T-helper 17 cell (primary cell): ENCODE results near the gene INSR. TPM values are rescaled to one million over a fixed set of nuclear protein-coding genes. Genes with fewer than 3 reads are reported as not detected.
"Not testable (repeated sequence)": the region's sequence is repeated elsewhere in the genome, so short reads cannot be mapped to it uniquely, and the experiment has no call there.

ENCODE experiments used
- ATAC-seq: fragments of 150-1000 bp; cut with Tn5 transposase; 2 replicates; pipeline ENCODE4 v1.10.0; 2021; ENCODE audit warnings: mild to moderate bottlenecking, moderate library complexity
- DNase-seq, 3 donors: peaks; one replicate each; pipeline versions ENCODE4 v3.0.0 to v3.0.0-alpha.2; 2020 to 2021
- H3K9me3 ChIP-seq: one replicate; pipeline ENCODE4 v1.7.0; 2013; ENCODE audit warnings: low read length, mild to moderate bottlenecking; ENCODE audit not compliant: control insufficient read depth, poor library complexity, severe bottlenecking
- H3K27ac Mint-ChIP-seq: one replicate; pipeline ENCODE4 v1.8.0; 2022; ENCODE audit warnings: mild to moderate bottlenecking, moderate library complexity, mixed read lengths
- H3K27me3 Mint-ChIP-seq: one replicate; pipeline ENCODE4 v1.8.0; 2022; ENCODE audit warnings: mixed read lengths
- H3K36me3 Mint-ChIP-seq: one replicate; pipeline ENCODE4 v1.8.0; 2022; ENCODE audit warnings: low read depth, mixed read lengths
- H3K4me1 Mint-ChIP-seq: one replicate; pipeline ENCODE4 v1.8.0; 2022; ENCODE audit warnings: mild to moderate bottlenecking, mixed read lengths
- H3K4me3 Mint-ChIP-seq: one replicate; pipeline ENCODE4 v1.8.0; 2022; ENCODE audit warnings: mild to moderate bottlenecking, moderate library complexity, mixed read lengths
- total RNA-seq, 4 donors: library from RNA in 2 of 4; stranded (reverse) in 2 of 4; gene quantifications; one replicate each; pipeline ENCODE4 v1.2.3 and lab custom pipeline; 2022 to 2026

Gene INSR
- total RNA-seq, 2 donors from 2014 or later = 0.76 to 3.5 TPM

DNA sequence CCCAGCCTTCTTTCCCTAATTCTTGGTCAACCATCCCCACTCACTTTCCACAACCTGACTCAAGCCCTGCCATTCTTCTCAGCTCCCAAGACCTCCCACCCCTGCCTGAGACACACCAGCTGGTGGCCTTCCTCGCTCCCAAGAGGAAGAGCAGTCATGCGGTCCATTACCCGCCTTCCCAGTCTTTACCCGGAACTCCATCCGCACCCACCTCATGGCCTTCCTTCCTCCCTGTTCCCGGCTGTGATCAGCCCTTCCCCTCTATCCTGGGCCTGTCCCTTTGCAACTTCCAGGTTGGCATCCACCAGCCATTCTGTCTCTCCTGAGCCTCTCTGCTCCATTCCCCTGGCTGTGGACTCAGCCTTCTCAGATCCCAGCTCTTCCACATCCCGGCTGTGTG is 18.6 kb upstream of the INSR start:
- Mint-ChIP-seq H3K36me3 (no peaks in the 10 kb centered on the region), H3K27ac (no peak overlapping the region), H3K4me3 (no peak overlapping the region), H3K27me3 (no peaks in the 10 kb centered on the region), H3K4me1 (peaks cover 2% of the 10 kb centered on the region)
- no peaks in the 10 kb centered on the region for H3K9me3 ChIP-seq
- no peak for ATAC-seq
- DNase-seq = no peak

DNA sequence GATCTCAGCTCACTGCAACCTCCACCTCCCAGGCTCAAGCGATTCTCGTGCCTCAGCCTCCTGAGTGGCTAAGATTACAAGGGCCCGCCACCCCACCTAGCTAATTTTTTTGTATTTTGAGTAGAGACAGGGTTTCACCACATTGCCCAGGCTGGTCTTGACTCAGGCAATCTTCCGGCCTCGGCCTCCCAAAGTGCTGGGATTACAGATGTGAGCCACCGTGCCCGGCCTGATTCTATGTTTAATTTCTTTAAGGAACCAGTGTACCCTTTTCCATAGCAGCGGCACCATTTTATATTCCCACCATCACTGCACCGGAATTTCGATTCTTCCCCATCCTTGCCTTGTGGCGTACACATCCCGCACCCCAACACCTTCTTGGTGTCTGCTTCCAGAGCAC is 17.7 kb upstream of the INSR start:
- Mint-ChIP-seq H3K27ac (no peak overlapping the region), H3K27me3 (no peaks in the 10 kb centered on the region), H3K4me1 (peaks cover 2% of the 10 kb centered on the region), H3K36me3 (no peaks in the 10 kb centered on the region), H3K4me3 (no peak overlapping the region)
- no peak for DNase-seq
- no peak for ATAC-seq
- H3K9me3 ChIP-seq = no peaks in the 10 kb centered on the region

- not testable (repeated sequence) for H3K36me3 Mint-ChIP-seq, H3K9me3 ChIP-seq, DNase-seq, H3K27ac Mint-ChIP-seq, H3K4me3 Mint-ChIP-seq, H3K4me1 Mint-ChIP-seq, H3K27me3 Mint-ChIP-seq, ATAC-seq
Observed at GRCh38 chr19:7308327-7308726, 14.1 kb upstream of the INSR start.

- ATAC-seq (no peak), DNase-seq (no peak)
- H3K4me3 Mint-ChIP-seq = no peak overlapping the region
- peaks cover 6% of the 10 kb centered on the region for H3K27me3 Mint-ChIP-seq
- H3K36me3 Mint-ChIP-seq = no peaks in the 10 kb centered on the region
- no peaks in the 10 kb centered on the region for H3K9me3 ChIP-seq
- no peak overlapping the region for H3K27ac Mint-ChIP-seq
- H3K4me1 Mint-ChIP-seq = peaks cover 2% of the 10 kb centered on the region
Observed at GRCh38 chr19:7307590-7308218, 13.5 kb upstream of the INSR start.

DNA sequence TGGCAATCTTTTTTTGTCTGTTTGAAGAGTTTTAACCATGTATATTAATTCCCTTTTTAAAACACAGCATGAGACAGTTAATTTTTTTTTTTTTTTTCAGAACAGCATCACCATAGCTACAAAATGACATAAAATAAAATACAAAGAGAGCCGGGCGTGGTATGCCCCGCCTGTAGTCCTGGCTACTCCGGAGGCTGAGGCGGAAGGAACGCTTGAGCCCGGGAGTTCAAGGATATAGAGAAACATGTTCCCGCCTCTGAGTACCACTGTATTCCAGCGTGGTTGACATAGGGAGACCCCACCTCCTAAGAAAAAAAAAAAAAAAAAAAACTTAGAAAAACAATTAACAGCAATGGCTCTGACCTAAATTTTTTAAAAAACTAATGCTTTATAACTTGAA is 10.0 kb upstream of the INSR start:
- no peaks in the 10 kb centered on the region for H3K9me3 ChIP-seq
- DNase-seq (no peak), ATAC-seq (no peak)
- Mint-ChIP-seq H3K4me1 (no peaks in the 10 kb centered on the region), H3K27ac (no peak overlapping the region), H3K36me3 (no peaks in the 10 kb centered on the region), H3K27me3 (peaks cover 16% of the 10 kb centered on the region), H3K4me3 (no peak overlapping the region)

DNA sequence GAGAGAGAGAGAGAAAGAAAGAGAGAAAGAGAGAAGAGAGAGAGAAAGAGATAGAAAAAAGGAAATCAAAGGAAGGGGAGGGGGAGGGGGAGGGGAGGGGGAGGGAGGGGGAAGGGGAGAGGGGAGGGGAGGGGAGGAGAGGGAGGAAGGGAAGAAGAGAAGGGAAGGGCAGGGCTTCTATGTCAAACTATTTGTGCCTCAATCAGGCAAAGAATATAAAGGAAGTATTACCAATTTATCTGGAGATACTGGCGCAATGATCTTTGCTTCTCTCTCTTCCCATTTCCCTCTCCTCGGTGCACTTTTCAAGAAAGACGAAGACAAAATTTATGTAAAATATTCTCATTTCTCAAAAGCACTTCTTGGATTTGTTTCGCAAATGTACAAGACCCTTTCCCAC is 9.3 kb upstream of the INSR start:
- Mint-ChIP-seq H3K4me1 (no peaks in the 10 kb centered on the region), H3K4me3 (no peak overlapping the region), H3K27me3 (peaks cover 17% of the 10 kb centered on the region), H3K36me3 (no peaks in the 10 kb centered on the region), H3K27ac (no peak overlapping the region)
- H3K9me3 ChIP-seq = no peaks in the 10 kb centered on the region
- DNase-seq = no peak
- ATAC-seq = no peak

DNA sequence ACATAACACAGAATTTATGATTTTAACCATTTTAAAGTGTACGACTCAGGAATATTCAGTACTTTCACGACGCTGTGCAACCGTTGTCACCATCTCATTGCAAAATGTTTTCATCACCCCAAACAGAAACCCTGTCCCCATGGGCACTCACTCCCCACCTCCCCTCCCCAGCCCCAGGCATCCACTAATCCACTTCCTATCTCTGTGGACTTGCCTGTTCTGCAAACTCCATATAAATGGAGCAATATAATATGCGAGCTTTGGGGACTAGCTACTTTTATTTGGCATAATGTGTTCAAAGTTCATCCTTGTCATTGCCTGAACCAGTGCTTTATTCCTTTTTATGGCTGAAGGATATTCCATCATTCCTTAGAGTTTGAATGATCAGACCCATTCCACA is 7.3 kb upstream of the INSR start:
- Mint-ChIP-seq H3K4me3 (no peak overlapping the region), H3K36me3 (no peaks in the 10 kb centered on the region), H3K27me3 (peaks cover 27% of the 10 kb centered on the region), H3K27ac (no peak overlapping the region), H3K4me1 (no peaks in the 10 kb centered on the region)
- ATAC-seq (no peak), DNase-seq (no peak)
- no peaks in the 10 kb centered on the region for H3K9me3 ChIP-seq

GRCh38 chr19:7297742-7298141 is 3.5 kb upstream of the INSR start:
- H3K4me1 Mint-ChIP-seq = peaks cover 5% of the 10 kb centered on the region
- H3K27me3 Mint-ChIP-seq = peaks cover 38% of the 10 kb centered on the region
- H3K4me3 Mint-ChIP-seq = no peak overlapping the region
- no peak for DNase-seq
- no peak overlapping the region for H3K27ac Mint-ChIP-seq
- ATAC-seq = no peak
- H3K36me3 Mint-ChIP-seq = no peaks in the 10 kb centered on the region
- H3K9me3 ChIP-seq = no peaks in the 10 kb centered on the region

DNA sequence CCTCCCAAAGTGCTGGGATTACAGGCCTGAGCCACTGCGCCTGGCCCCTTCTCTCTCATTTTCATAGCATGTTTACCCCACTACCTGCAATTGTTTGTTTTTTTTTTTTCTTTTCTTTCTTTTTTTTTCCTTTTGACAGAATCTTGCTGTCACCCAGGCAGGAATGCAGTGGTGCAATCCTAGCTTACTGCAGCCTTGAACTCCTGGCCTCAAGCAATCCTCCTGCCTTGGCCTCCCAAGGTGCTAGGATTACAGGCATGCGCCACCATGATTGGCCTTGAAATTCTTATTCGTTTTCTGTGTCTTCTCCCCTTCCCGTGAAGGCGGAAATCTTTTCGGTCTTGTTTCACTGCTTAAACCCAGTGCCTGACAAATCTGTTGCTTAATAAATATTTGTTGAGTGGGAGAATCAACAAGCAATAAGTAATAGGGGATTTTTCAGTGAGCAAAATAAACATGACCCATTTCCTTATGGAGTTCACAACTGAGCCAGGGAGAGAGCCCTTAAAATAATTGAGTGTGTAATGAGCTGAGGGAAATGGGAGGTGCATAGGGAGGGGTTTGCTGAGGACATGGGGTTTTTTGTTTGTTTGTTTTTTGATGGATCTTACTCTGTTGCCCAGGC is 1.8 kb upstream of the INSR start:
- Mint-ChIP-seq H3K27me3 (peaks cover 41% of the 10 kb centered on the region), H3K4me3 (peak overlapping the region; percentile 63), H3K4me1 (peaks cover 7% of the 10 kb centered on the region), H3K27ac (no peak overlapping the region), H3K36me3 (no peaks in the 10 kb centered on the region)
- H3K9me3 ChIP-seq = no peaks in the 10 kb centered on the region
- DNase-seq (no peak), ATAC-seq (no peak)

DNA sequence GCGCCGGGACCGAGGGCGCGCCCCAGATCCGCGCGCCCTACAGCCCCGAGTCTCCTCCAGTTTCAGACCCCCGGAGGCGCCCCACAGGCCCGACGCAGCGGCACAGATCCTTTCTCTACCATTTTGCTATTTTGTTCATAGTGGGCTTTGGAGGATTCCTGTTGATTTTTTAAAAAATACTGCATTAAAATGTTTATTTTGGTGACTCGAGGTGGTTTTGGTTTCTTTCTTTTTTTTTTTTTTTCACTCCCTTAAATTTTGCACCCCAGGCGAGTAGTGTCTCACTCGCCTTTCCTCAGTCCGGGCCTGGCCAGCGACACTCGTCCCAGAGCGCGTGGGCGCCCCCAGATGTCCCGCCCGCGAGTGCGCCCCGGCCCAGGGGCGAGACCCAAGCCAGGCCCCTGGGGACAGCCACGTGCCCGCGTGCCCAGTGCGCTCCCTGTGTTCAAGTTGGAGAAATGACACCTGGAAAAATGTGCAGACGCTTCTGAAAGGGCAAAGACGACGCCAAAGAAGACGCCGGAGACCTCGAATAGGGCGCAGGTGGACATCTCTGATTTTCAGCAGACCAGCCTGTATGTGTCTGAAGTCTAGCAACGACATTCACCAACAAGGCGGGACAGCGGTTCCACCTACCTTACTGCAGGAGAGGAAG is 471 bp upstream of the INSR start:
- Mint-ChIP-seq H3K4me3 (peak overlapping the region; percentile 80), H3K4me1 (peaks cover 7% of the 10 kb centered on the region), H3K27me3 (peaks cover 31% of the 10 kb centered on the region), H3K36me3 (no peaks in the 10 kb centered on the region), H3K27ac (no peak overlapping the region)
- ATAC-seq = no peak
- no peaks in the 10 kb centered on the region for H3K9me3 ChIP-seq
- no peak for DNase-seq

GRCh38 chr19:7292950-7293761 is 1.1 kb downstream of the INSR start:
- no peak for ATAC-seq
- Mint-ChIP-seq H3K4me1 (peaks cover 7% of the 10 kb centered on the region), H3K4me3 (peak overlapping the region; percentile 73), H3K27me3 (peaks cover 27% of the 10 kb centered on the region), H3K36me3 (no peaks in the 10 kb centered on the region), H3K27ac (peak overlapping the region; percentile 3)
- DNase-seq = no peak
- no peaks in the 10 kb centered on the region for H3K9me3 ChIP-seq

DNA sequence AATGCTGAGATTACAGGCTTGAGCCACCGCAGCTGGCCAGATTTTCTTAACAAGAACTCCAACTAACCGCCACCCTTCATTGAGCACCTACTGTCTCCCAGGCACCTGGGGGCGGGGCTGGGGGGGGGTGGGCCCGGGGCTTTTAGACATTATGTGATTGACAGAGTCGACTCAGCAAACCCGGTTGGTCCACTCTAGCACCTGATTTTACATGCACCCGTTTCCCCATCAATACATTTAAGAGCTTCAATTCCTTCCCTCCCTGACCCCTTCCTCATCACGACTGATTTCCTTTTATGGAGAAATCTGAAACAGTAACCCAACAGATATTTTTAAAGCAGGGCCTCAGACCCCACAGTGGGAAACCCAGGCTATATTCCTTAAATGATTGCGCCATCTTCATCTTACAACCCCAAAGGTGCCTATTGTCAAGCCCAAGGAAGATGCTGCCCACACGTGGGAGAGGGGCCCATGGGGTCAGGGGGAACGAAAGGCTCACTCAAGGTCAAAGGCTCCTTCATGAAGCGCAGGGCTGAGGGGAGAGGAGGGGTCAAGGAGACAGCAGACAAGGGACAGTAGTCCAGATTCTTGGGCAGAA is 1.8 kb downstream of the INSR start:
- Mint-ChIP-seq H3K4me3 (peak overlapping the region; percentile 73), H3K27ac (peak overlapping the region; percentile 3), H3K4me1 (peaks cover 7% of the 10 kb centered on the region), H3K27me3 (peaks cover 24% of the 10 kb centered on the region), H3K36me3 (no peaks in the 10 kb centered on the region)
- H3K9me3 ChIP-seq = no peaks in the 10 kb centered on the region
- ATAC-seq (no peak), DNase-seq (no peak)

GRCh38 chr19:7288977-7289376 is 5.2 kb downstream of the INSR start:
- H3K27me3 Mint-ChIP-seq = peaks cover 8% of the 10 kb centered on the region
- DNase-seq (no peak), ATAC-seq (no peak)
- H3K36me3 Mint-ChIP-seq = no peaks in the 10 kb centered on the region
- H3K4me1 Mint-ChIP-seq = peaks cover 3% of the 10 kb centered on the region
- H3K4me3 Mint-ChIP-seq = no peak overlapping the region
- no peak overlapping the region for H3K27ac Mint-ChIP-seq
- H3K9me3 ChIP-seq = no peaks in the 10 kb centered on the region
